Right lobe of liver (tissue), 4 donors: ENCODE data around the gene ZFAND3.

Experiments
- POLR2A ChIP-seq: fragments of 450-650 bp; IDR thresholded peaks from one replicate; pipeline ENCODE4 v1.6.1; 2017; ENCODE audit warnings: antibody characterized with exemption, mild to moderate bottlenecking
- TF ChIP-seq, protein P1 (sequence below), 4 donors: fragments of 200-600 bp in 3 of 4; fragments of 450-650 bp in 1 of 4; IDR thresholded peaks; one replicate each; pipeline versions ENCODE4 v1.5.1 to v1.8.0; 2016 to 2022; ENCODE audit warnings: antibody characterized with exemption in 4 of 4, mild to moderate bottlenecking in 2 of 4
- donor health status: DM: no; HTN: no; CAD: no.
- donor health status: DM: no; HTN: no; CAD: no.
- donor health status: DM: no; HTN: yes; CAD: no.

DNA sequence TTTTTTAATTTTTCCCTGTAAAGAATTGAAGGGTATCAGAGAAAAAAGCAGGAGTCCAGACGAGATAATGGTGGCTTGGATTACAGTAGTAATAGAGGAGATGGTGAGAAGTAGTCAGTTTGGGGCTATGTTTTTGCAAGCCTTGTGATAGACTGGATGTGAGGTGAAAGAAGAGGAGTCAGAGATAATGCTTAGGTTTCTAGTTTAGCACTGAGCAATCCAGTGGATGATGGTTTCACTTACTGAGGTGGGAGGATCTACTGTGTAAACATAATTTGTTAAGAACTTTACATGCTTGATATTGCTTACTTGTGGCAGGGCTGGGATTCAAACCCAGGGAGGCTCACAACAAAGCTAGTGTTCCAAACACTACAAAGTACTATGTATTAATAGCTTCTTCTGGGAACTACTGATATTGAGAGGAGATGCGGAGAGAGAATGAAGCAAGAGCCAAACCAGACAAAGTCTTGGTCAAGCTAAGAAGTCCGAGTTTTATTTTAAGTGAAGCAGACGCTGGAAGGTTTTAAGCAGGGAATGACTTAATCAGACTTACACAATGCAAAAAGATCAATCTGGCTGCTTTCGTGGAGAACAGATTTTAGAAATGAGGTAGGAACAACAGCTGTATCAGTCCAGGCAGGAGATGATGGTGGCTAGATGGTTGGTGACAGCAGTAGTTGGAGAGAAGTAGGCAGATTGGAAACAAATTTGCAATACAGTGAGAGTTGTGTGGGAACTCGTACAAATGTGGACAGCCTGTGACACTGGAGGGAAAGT is 58.0 kb downstream of the ZFAND3 start:
- TF ChIP-seq, protein P1, sequence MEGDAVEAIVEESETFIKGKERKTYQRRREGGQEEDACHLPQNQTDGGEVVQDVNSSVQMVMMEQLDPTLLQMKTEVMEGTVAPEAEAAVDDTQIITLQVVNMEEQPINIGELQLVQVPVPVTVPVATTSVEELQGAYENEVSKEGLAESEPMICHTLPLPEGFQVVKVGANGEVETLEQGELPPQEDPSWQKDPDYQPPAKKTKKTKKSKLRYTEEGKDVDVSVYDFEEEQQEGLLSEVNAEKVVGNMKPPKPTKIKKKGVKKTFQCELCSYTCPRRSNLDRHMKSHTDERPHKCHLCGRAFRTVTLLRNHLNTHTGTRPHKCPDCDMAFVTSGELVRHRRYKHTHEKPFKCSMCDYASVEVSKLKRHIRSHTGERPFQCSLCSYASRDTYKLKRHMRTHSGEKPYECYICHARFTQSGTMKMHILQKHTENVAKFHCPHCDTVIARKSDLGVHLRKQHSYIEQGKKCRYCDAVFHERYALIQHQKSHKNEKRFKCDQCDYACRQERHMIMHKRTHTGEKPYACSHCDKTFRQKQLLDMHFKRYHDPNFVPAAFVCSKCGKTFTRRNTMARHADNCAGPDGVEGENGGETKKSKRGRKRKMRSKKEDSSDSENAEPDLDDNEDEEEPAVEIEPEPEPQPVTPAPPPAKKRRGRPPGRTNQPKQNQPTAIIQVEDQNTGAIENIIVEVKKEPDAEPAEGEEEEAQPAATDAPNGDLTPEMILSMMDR (IDR thresholded peaks at IDR 0.05) = no peak
- no peak for TF ChIP-seq POLR2A
